GM23248 (cell line): ENCODE data around the gene SSX2IP. TPM values are rescaled to one million over a fixed set of nuclear protein-coding genes. Genes with fewer than 3 reads are reported as not detected.

ENCODE experiments used
- DNase-seq: peaks from one replicate; pipeline ENCODE4 v3.0.0-alpha.2; 2015
- H2AFZ ChIP-seq: fragments of 200-600 bp; sonication (generic); 2 replicates; pipeline ENCODE4 v1.6.1; 2016; ENCODE audit warnings: antibody characterized with exemption
- H3F3A ChIP-seq: fragments of 200-600 bp; sonication (generic); 2 replicates; pipeline ENCODE4 v1.6.1; 2016; ENCODE audit warnings: mild to moderate bottlenecking, antibody characterized with exemption, mixed run types; ENCODE audit not compliant: insufficient read depth
- H3K27ac ChIP-seq: fragments of 200-600 bp; sonication (generic); 2 replicates; pipeline ENCODE4 v1.5.1; 2016; ENCODE audit warnings: mild to moderate bottlenecking
- H3K27me3 ChIP-seq: fragments of 200-600 bp; sonication (generic); replicated peaks from 2 replicates; pipeline ENCODE4 v1.6.1; 2016; ENCODE audit warnings: mild to moderate bottlenecking; ENCODE audit not compliant: insufficient read depth
- H3K36me3 ChIP-seq: fragments of 200-600 bp; sonication (generic); 2 replicates; pipeline ENCODE4 v1.6.1; 2016; ENCODE audit warnings: low read depth, mild to moderate bottlenecking
- H3K4me1 ChIP-seq: fragments of 200-600 bp; sonication (generic); 2 replicates; pipeline ENCODE4 v1.6.1; 2016; ENCODE audit warnings: mild to moderate bottlenecking; ENCODE audit not compliant: insufficient read depth
- H3K4me2 ChIP-seq: fragments of 200-600 bp; sonication (generic); one replicate; pipeline ENCODE4 v1.6.1; 2016; ENCODE audit warnings: mild to moderate bottlenecking; ENCODE audit not compliant: unreplicated experiment
- H3K4me3 ChIP-seq: fragments of 200-600 bp; sonication (generic); 2 replicates; pipeline ENCODE4 v1.5.1; 2016; ENCODE audit warnings: mild to moderate bottlenecking
- H3K79me2 ChIP-seq: fragments of 200-600 bp; sonication (generic); 2 replicates; pipeline ENCODE4 v1.6.1; 2016; ENCODE audit warnings: mild to moderate bottlenecking; ENCODE audit not compliant: insufficient read depth
- H3K9ac ChIP-seq: fragments of 200-600 bp; sonication (generic); 2 replicates; pipeline ENCODE4 v1.6.1; 2016; ENCODE audit warnings: mild to moderate bottlenecking
- H3K9me2 ChIP-seq: fragments of 200-600 bp; sonication (generic); 2 replicates; pipeline ENCODE4 v1.6.1; 2016; ENCODE audit warnings: mixed run types, mild to moderate bottlenecking, moderate library complexity; ENCODE audit not compliant: insufficient read depth
- H3K9me3 ChIP-seq: fragments of 200-600 bp; sonication (generic); one replicate; pipeline ENCODE4 v1.6.1; 2017; ENCODE audit warnings: low read depth
- H4K20me1 ChIP-seq: fragments of 200-600 bp; sonication (generic); 2 replicates; pipeline ENCODE4 v1.6.0; 2016; ENCODE audit not compliant: insufficient read depth
- EZH2 ChIP-seq: fragments of 200-600 bp; sonication (generic); IDR thresholded peaks from 2 replicates; pipeline ENCODE4 v1.6.1; 2018; ENCODE audit warnings: antibody characterized with exemption, mild to moderate bottlenecking; ENCODE audit not compliant: insufficient read depth, poor library complexity, severe bottlenecking
- EZH2phosphoT487 ChIP-seq: fragments of 200-600 bp; sonication (generic); IDR thresholded peaks from 2 replicates; pipeline ENCODE4 v1.6.1; 2018; ENCODE audit warnings: antibody characterized with exemption, moderate library complexity, mild to moderate bottlenecking, low read depth; ENCODE audit not compliant: insufficient read depth
- WGBS, 2 experiments: methylation state at CpG; one replicate each; pipeline ENCODE4 v1.1.6; 2015 to 2017; ENCODE audit warnings: low lambda C conversion rate in 2 of 2, low coverage in 1 of 2; ENCODE audit errors: missing lambda C conversion rate in 2 of 2; 5-methylcytosine and 5-hydroxymethylcytosine counted together
- in situ Hi-C: fragments of 300-500 bp; cut with MboI; formaldehyde crosslinking; loops from 2 replicates; pipeline ENCODE4 v1.15.0; 2020
- polyA plus RNA-seq: library from polyadenylated mRNA; unstranded; fragments of >200 nt; fragmentation: Nextera tagmentation; extraction: Ambion mirVana; gene quantifications from 2 replicates; pipeline ENCODE4 v1.2.1, GENCODE V29; 2016
- total RNA-seq: library from RNA; depleted of rRNA; stranded (reverse); fragments of >200 nt; shearing (Covaris generic); gene quantifications from 2 replicates; pipeline ENCODE4 v1.2.3, GENCODE V29; 2014

Gene SSX2IP
- total and polyA plus RNA-seq, 2 experiments from 2014 or later = 11.3 to 15.3 TPM

DNA sequence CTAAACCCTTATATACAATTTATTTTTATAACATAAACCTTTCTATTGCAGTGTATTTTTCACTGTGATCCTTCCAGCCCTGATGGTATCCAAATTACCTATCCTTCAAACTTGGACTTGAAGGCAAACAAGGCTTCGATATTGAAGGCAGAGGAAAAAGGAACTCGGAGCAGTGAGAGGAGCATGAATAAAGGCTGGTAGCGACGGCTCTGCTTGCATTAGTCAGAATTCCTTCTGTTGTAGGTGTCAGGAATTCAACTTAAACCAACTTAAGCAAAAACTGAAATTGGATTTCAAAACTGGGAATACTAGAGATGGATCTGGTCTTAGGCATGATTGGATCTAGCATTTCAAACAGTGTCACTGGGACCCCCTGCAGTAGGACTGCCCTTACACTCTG lies 17.8 kb upstream of the SSX2IP start:
- Histone ChIP-seq H3K9me3 (no peaks in the 10 kb centered on the region), H3F3A (peaks cover 12% of the 10 kb centered on the region; the same call in 1 of the 2 replicates), H3K4me2 (no peak overlapping the region), H4K20me1 (no peaks in the 10 kb centered on the region), H3K4me1 (peaks cover 10% of the 10 kb centered on the region), H3K9me2 (no peaks in the 10 kb centered on the region), H3K27ac (no peak overlapping the region), H3K4me3 (no peak overlapping the region), H3K9ac (no peak overlapping the region), H3K36me3 (no peaks in the 10 kb centered on the region), H3K27me3 (no peaks in the 10 kb centered on the region), H3K79me2 (no peaks in the 10 kb centered on the region), H2AFZ (no peak overlapping the region)
- TF ChIP-seq EZH2 (no peak), EZH2phosphoT487 (no peak)
- WGBS, 2 experiments = 77 to 80% methylated on average over 4 of the region's 4 CpGs
- peak; percentile 16 for DNase-seq
- in situ Hi-C loops = no loop called here

DNA sequence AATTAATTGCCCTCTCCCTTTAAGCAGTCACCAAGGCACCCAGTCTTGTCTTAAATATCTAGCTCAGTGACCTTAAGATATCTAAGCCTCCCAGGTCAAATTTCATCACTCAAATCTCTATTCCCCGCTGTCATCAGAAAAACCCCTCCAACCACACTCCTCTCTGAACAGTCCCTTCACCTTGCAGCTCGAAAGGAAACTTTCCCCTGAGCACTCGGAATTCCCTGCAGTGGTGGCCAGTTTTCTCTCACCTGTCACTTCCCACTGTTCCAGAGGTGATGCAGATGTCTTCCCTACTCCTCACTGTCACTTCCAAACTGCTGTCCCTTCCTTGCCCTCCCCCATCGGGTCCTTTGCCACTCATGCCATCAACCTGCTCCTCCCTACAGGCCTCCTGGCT lies 15.3 kb upstream of the SSX2IP start:
- in situ Hi-C loops = no loop called here

DNA sequence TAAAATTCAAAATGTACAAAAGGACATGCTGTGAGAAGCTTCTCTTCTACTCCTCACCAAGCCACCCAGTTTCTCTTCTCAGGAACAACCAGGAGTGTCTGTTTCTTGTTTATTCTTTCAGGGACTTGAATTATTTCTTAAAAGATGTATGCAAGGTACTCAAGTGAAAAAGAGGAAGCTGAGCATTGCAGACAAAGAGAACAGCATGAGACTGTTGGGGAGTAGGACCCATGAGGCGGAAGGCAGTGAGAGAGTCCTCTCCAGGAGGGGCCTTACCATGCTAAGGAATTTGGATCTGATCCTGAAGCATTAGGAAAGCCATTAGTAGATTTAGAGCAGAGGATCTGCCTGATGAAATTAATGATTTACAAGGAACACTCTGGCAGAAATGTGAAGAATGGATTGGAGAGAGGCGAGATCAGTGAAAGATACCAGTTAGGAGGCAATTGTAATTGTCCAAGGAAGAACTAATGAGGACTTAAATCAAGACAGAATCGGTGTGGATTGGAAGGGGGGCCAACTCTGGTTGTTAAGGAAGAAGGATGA lies 14.7 kb upstream of the SSX2IP start:
- H3K79me2 ChIP-seq = no peaks in the 10 kb centered on the region
- H3F3A ChIP-seq = no peaks in the 10 kb centered on the region
- H4K20me1 ChIP-seq = no peaks in the 10 kb centered on the region
- no peak overlapping the region for H3K4me3 ChIP-seq
- no peaks in the 10 kb centered on the region for H3K27me3 ChIP-seq
- no peak overlapping the region for H3K9ac ChIP-seq
- H3K4me1 ChIP-seq = no peaks in the 10 kb centered on the region
- H3K9me3 ChIP-seq = no peaks in the 10 kb centered on the region
- no peak overlapping the region for H2AFZ ChIP-seq
- TF ChIP-seq EZH2phosphoT487 = no peak
- TF ChIP-seq EZH2 = no peak
- H3K27ac ChIP-seq = no peak overlapping the region
- WGBS, 2 experiments = 70 to 75% methylated on average over 3 of the region's 3 CpGs
- no peaks in the 10 kb centered on the region for H3K9me2 ChIP-seq
- in situ Hi-C loops = no loop called here
- DNase-seq = no peak
- no peak overlapping the region for H3K4me2 ChIP-seq
- no peaks in the 10 kb centered on the region for H3K36me3 ChIP-seq

More for the DNA sequence above, 15.3 kb upstream of the SSX2IP start:
- Histone ChIP-seq H2AFZ (no peak overlapping the region), H3K9ac (no peak overlapping the region), H4K20me1 (no peaks in the 10 kb centered on the region), H3K4me2 (no peak overlapping the region), H3K4me1 (no peaks in the 10 kb centered on the region), H3K79me2 (no peaks in the 10 kb centered on the region), H3K27ac (no peak overlapping the region), H3K9me3 (no peaks in the 10 kb centered on the region), H3K27me3 (no peaks in the 10 kb centered on the region), H3F3A (no peaks in the 10 kb centered on the region), H3K36me3 (no peaks in the 10 kb centered on the region), H3K9me2 (no peaks in the 10 kb centered on the region), H3K4me3 (no peak overlapping the region)
- 94 to 96% methylated on average over 4 of the region's 4 CpGs for WGBS, 2 experiments
- DNase-seq = no peak
- TF ChIP-seq EZH2 (no peak), EZH2phosphoT487 (no peak)

DNA sequence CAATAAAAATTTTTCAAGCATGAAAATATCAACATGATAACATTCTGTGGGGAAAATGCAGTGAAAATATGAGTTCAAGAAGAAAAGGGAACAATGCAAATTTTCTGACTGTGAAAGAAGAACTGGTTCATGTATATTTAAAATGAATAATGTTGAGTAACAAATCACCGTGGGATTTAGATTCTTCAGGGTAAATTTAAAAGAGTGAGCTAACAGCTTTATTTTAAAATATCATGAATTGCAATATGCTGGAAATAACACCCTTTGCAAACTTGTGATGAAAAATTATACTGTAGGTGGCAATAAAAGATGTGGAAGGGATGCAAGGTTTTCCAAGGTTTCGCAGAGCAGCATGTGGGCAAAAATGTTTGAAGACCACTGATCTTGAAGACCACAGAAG lies 13.2 kb upstream of the SSX2IP start:
- H3K36me3 ChIP-seq = no peaks in the 10 kb centered on the region
- peaks cover 8% of the 10 kb centered on the region for H3F3A ChIP-seq
- no peak overlapping the region for H3K4me3 ChIP-seq
- WGBS, 2 experiments = 44 to 48% methylated on average over 2 of the region's 2 CpGs
- no peak overlapping the region for H3K27ac ChIP-seq
- no peak for DNase-seq
- peaks cover 9% of the 10 kb centered on the region for H3K4me1 ChIP-seq
- TF ChIP-seq EZH2phosphoT487 (no peak), EZH2 (no peak)
- H2AFZ ChIP-seq = no peak overlapping the region
- no peaks in the 10 kb centered on the region for H3K9me2 ChIP-seq
- H3K79me2 ChIP-seq = no peaks in the 10 kb centered on the region
- H3K4me2 ChIP-seq = no peak overlapping the region
- in situ Hi-C loops = no loop called here
- no peak overlapping the region for H3K9ac ChIP-seq
- no peaks in the 10 kb centered on the region for H3K9me3 ChIP-seq
- H3K27me3 ChIP-seq = no peaks in the 10 kb centered on the region
- H4K20me1 ChIP-seq = no peaks in the 10 kb centered on the region

DNA sequence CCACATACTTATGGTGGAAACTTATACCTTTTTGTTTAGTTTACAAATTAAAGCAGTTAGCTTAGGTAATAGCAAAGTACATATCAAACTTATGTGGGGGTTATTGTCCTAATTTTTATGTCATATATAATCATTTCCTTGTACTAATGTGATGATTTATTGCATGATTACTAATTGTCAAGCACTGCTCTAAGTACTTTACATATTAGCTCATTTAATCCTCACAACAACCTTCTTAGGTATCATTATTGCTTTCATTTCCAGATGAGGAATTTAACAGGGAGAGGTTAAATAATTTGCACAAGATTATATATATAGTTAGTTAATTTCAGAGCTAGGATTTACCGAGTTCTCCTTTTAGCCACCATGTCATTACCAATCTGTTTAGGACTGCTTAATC lies 11.9 kb upstream of the SSX2IP start:
- H3K79me2 ChIP-seq = no peaks in the 10 kb centered on the region
- H3K4me2 ChIP-seq = no peak overlapping the region
- no peaks in the 10 kb centered on the region for H3K36me3 ChIP-seq
- H4K20me1 ChIP-seq = no peaks in the 10 kb centered on the region
- H3K27me3 ChIP-seq = no peaks in the 10 kb centered on the region
- no peak overlapping the region for H3K4me3 ChIP-seq
- no peaks in the 10 kb centered on the region for H3K9me2 ChIP-seq
- H3K9me3 ChIP-seq = no peaks in the 10 kb centered on the region
- peaks cover 22% of the 10 kb centered on the region for H3K4me1 ChIP-seq
- 92 to 93% methylated on average over 1 of the region's 1 CpG for WGBS, 2 experiments
- H3K27ac ChIP-seq = no peak overlapping the region
- peaks cover 21% of the 10 kb centered on the region for H3F3A ChIP-seq
- H3K9ac ChIP-seq = no peak overlapping the region
- H2AFZ ChIP-seq = no peak overlapping the region
- in situ Hi-C loops = no loop called here
- TF ChIP-seq EZH2phosphoT487 (no peak), EZH2 (no peak)
- DNase-seq = no peak
